Left lung (tissue), 10 donors: ENCODE data around the gene MRGPRD. TPM values are rescaled to one million over a fixed set of nuclear protein-coding genes. Genes with fewer than 3 reads are reported as not detected.

Experiments
- ATAC-seq: fragments of 200-7000 bp; cut with Tn5 transposase; one replicate; pipeline ENCODE4 v1.9.1; 2020; ENCODE audit warnings: moderate library complexity
- DNase-seq, 4 donors: peaks; one replicate each; pipeline ENCODE4 v3.0.0-alpha.2; 2013 to 2020
- H3K27ac ChIP-seq, 2 donors: fragments of 200-600 bp; sonication (generic) in 1 of 2; one replicate each; pipeline versions ENCODE4 v1.5.0 to v1.8.0; 2020 to 2021
- H3K27me3 ChIP-seq, 2 donors: fragments of 200-600 bp; sonication (generic) in 1 of 2; one replicate each; pipeline versions ENCODE4 v1.5.0 to v1.8.0; 2020 to 2021
- H3K36me3 ChIP-seq, 2 donors: fragments of 200-600 bp; sonication (generic) in 1 of 2; one replicate each; pipeline versions ENCODE4 v1.5.0 to v1.8.0; 2020 to 2021
- H3K4me1 ChIP-seq, 2 donors: fragments of 200-600 bp; one replicate each; pipeline ENCODE4 v1.8.0; 2021
- H3K4me3 ChIP-seq, 2 donors: fragments of 200-600 bp; sonication (generic) in 1 of 2; one replicate each; pipeline versions ENCODE4 v1.5.0 to v1.8.0; 2020 to 2021; ENCODE audit warnings: mild to moderate bottlenecking in 1 of 2
- H3K9me3 ChIP-seq, 2 donors: fragments of 200-600 bp; sonication (generic) in 1 of 2; one replicate each; pipeline versions ENCODE4 v1.5.0 to v1.8.0; 2020 to 2021
- intact Hi-C, 2 donors: fragments of 100-400 bp; cut with DNase I; formaldehyde crosslinking; loops; one replicate each; pipeline versions ENCODE4 v1.11.2 to v1.14.2; 2022
- polyA plus RNA-seq, 6 donors: library from polyadenylated mRNA; unstranded; fragments of 120-200 nt; gene quantifications; one replicate each; pipeline ENCODE4 v1.2.1, GENCODE V29; 2013; ENCODE audit not compliant: insufficient read length in 6 of 6
- total RNA-seq, 2 donors: library from RNA; stranded (reverse); fragmentation: NEBNext Ultra II Directional; extraction: Animal tissue kit (Norgen Biotek cat#: 25700); gene quantifications; one replicate each; pipeline ENCODE4 v1.2.1, GENCODE V29; 2021
- TF ChIP-seq, protein P1 (sequence below), 2 donors: fragments of 200-600 bp; sonication (generic) in 1 of 2; IDR thresholded peaks; one replicate each; pipeline versions ENCODE4 v1.5.0 to v1.8.0; 2021; ENCODE audit warnings: antibody characterized with exemption in 2 of 2
- donor health status: DM: no; HTN: yes; CAD: no.
- donor health status: DM: no; HTN: no; CAD: no.

The MRGPRD gene
- total and polyA plus RNA-seq, 8 donors, result not detected

GRCh38 chr11:69010361-69010891, 29.6 kb upstream of the MRGPRD start:
- peak in 1 of 4 donors; percentile 40 for DNase-seq
- intact Hi-C loops, result no loop called here
- H3K36me3 ChIP-seq, result no peaks in the 10 kb centered on the region
- peaks cover 10 to 44% of the 10 kb centered on the region in 2 donors for H3K4me1 ChIP-seq
- peak overlapping the region; percentile 24 to 44 for H3K4me3 ChIP-seq
- peaks cover 14 to 99% of the 10 kb centered on the region in 2 donors for H3K27me3 ChIP-seq
- H3K9me3 ChIP-seq, result no peaks in the 10 kb centered on the region
- no peak for ATAC-seq
- peak overlapping the region in 1 of 2 donors; percentile 28 for H3K27ac ChIP-seq
- TF ChIP-seq, protein P1, sequence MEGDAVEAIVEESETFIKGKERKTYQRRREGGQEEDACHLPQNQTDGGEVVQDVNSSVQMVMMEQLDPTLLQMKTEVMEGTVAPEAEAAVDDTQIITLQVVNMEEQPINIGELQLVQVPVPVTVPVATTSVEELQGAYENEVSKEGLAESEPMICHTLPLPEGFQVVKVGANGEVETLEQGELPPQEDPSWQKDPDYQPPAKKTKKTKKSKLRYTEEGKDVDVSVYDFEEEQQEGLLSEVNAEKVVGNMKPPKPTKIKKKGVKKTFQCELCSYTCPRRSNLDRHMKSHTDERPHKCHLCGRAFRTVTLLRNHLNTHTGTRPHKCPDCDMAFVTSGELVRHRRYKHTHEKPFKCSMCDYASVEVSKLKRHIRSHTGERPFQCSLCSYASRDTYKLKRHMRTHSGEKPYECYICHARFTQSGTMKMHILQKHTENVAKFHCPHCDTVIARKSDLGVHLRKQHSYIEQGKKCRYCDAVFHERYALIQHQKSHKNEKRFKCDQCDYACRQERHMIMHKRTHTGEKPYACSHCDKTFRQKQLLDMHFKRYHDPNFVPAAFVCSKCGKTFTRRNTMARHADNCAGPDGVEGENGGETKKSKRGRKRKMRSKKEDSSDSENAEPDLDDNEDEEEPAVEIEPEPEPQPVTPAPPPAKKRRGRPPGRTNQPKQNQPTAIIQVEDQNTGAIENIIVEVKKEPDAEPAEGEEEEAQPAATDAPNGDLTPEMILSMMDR (IDR thresholded peaks at IDR 0.05), result no peak

DNA sequence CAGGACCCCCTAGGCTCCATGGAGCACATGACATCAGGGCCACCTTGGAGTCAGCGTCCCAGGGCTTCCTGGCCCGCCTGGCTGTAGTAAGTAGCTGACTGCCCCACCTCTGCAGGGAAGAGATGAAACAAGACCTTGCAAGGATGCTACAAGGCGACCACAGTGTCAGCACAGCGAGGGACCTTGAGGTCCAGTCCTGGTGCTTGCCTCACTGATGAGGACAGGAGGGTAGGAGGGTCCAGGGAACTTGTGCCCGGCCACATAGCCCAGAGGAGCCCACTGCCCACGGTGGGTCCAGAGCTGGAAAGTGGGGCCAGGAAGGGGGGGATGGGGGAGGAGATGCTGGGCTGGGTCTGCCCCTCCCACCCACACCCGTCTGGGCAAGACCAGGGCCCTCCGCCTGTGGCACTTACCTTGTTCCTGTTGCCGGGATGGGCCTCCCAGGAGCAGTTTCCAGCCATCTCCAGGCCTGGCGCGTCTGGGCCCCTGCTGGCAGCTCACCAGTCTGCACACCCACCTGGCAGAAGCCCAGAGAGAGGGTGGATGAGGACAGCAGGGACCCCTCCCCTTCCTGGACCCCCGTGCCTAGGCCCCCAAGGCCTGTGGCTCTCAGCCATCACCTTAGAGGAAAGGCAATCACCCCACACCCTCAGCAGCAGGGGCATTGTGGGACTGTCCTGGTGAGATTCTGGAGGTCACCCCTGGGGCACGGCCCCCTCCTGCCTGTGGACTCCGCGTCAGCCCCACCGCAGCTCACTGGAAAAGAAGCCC, 28.8 kb upstream of the MRGPRD start:
- intact Hi-C loops, result no loop called here
- H3K4me1 ChIP-seq, result peaks cover 10 to 44% of the 10 kb centered on the region in 2 donors
- peak overlapping the region; percentile 41 to 79 for H3K27ac ChIP-seq
- no peaks in the 10 kb centered on the region for H3K36me3 ChIP-seq
- TF ChIP-seq, protein P1 (IDR thresholded peaks at IDR 0.05), result no peak
- no peaks in the 10 kb centered on the region for H3K9me3 ChIP-seq
- no peak overlapping the region for H3K4me3 ChIP-seq
- H3K27me3 ChIP-seq, result peaks cover 14 to 99% of the 10 kb centered on the region in 2 donors
- no peak for ATAC-seq
- peak in 1 of 4 donors; percentile 66 for DNase-seq

GRCh38 chr11:69008737-69009440, 28.1 kb upstream of the MRGPRD start:
- Histone ChIP-seq H3K4me3 (no peak overlapping the region), H3K27ac (peak overlapping the region; percentile 41 to 79), H3K36me3 (no peaks in the 10 kb centered on the region), H3K4me1 (peaks cover 10 to 40% of the 10 kb centered on the region in 2 donors), H3K9me3 (no peaks in the 10 kb centered on the region), H3K27me3 (peaks cover 14 to 99% of the 10 kb centered on the region in 2 donors)
- DNase-seq, result peak in 2 of 4 donors; percentile 82 to 84
- intact Hi-C loops, result no loop called here
- TF ChIP-seq, protein P1 (IDR thresholded peaks at IDR 0.05), result no peak
- ATAC-seq, result peak; percentile 68

DNA sequence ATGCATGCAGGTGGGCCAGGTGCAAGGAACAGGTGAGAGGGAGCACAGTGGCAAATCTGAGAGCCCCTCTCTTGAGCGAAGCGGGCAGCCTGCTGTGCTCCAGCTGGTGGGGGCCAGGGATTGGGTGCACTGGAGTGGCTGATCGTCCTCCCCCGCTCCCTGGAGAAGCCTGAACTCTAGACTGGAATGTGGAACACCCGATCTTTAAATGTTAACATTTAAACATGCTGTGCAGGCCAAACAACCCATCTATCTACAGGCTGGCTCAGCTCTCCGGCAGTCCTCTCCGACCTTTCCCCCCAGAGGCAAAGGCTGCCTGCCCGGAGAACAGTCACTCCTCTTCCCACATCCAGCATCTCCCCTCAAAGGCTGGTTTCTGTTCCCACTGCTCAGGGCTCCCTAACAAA, 27.2 kb upstream of the MRGPRD start:
- H3K27me3 ChIP-seq, result peaks cover 14 to 99% of the 10 kb centered on the region in 2 donors
- TF ChIP-seq, protein P1 (IDR thresholded peaks at IDR 0.05), result no peak
- no peaks in the 10 kb centered on the region for H3K9me3 ChIP-seq
- no peaks in the 10 kb centered on the region for H3K36me3 ChIP-seq
- DNase-seq (peak in 1 of 4 donors; percentile 39), ATAC-seq (peak; percentile 3)
- intact Hi-C loops, result no loop called here
- H3K27ac ChIP-seq, result peak overlapping the region; percentile 41 to 79
- H3K4me1 ChIP-seq, result peaks cover 3 to 31% of the 10 kb centered on the region in 2 donors
- no peak overlapping the region for H3K4me3 ChIP-seq

DNA sequence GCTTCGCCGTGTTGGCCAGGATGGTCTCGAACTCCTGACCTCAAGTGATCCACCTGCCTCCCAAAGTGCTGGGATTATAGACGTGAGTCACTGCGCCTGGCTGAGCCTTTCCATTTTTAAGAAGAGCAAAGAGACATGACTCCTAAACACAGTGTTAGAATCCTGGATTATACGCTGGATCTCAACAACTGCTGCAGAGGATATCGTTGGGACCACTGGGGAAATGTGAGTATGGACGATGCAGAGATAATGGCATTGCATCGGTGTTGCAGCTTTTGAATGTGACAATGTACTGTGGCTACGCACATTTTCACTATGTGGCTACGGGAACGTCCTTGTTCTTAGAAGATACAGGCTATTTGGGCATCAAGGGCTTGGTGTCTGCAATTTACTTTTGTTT, 26.0 kb upstream of the MRGPRD start:
- H3K4me1 ChIP-seq, result peaks cover 3 to 27% of the 10 kb centered on the region in 2 donors
- H3K27ac ChIP-seq, result no peak overlapping the region
- TF ChIP-seq, protein P1 (IDR thresholded peaks at IDR 0.05), result no peak
- H3K36me3 ChIP-seq, result no peaks in the 10 kb centered on the region
- peaks cover 9 to 91% of the 10 kb centered on the region in 2 donors for H3K27me3 ChIP-seq
- H3K4me3 ChIP-seq, result no peak overlapping the region
- intact Hi-C loops, result no loop called here
- no peaks in the 10 kb centered on the region for H3K9me3 ChIP-seq
- no peak for DNase-seq
- no peak for ATAC-seq
